Neural cell (in vitro differentiated cells): Measurements from ENCODE around the gene WDR70. TPM values are rescaled to one million over a fixed set of nuclear protein-coding genes. Genes with fewer than 3 reads are reported as not detected.

Experiments
- H2AFZ ChIP-seq: fragments of 200-600, 300-800 bp; sonication (generic), shearing (Covaris generic); 2 replicates; pipeline ENCODE4 v1.6.0; 2014; ENCODE audit warnings: low read depth, mild to moderate bottlenecking, antibody characterized with exemption, low read length, moderate library complexity
- H3F3A ChIP-seq: fragments of 200-600 bp; shearing (Covaris generic); 2 replicates; pipeline ENCODE4 v1.6.1; 2016; ENCODE audit warnings: mild to moderate bottlenecking, moderate library complexity, mixed read lengths, antibody characterized with exemption, low read length; ENCODE audit not compliant: insufficient read depth, poor library complexity, severe bottlenecking
- H3K27ac ChIP-seq: fragments of 200-600, 300-800 bp; sonication (generic), shearing (Covaris generic); 2 replicates; pipeline ENCODE4 v1.5.1; 2014; ENCODE audit warnings: mild to moderate bottlenecking, low read length, moderate library complexity
- H3K27me3 ChIP-seq: fragments of 300-800, 200-600 bp; sonication (generic), shearing (Covaris generic); 2 replicates; pipeline ENCODE4 v1.6.0; 2014; ENCODE audit warnings: mild to moderate bottlenecking, low read depth, low read length, moderate library complexity; ENCODE audit not compliant: insufficient read depth
- H3K36me3 ChIP-seq: fragments of 300-800, 200-600 bp; sonication (generic), shearing (Covaris generic); 2 replicates; pipeline ENCODE4 v1.5.1; 2014; ENCODE audit warnings: mild to moderate bottlenecking, antibody characterized with exemption, low read length, moderate library complexity; ENCODE audit not compliant: insufficient read depth
- H3K4me2 ChIP-seq: fragments of 300-800, 200-600 bp; sonication (generic), shearing (Covaris generic); 2 replicates; pipeline ENCODE4 v1.6.0; 2014; ENCODE audit warnings: mild to moderate bottlenecking, low read length
- H3K4me3 ChIP-seq: fragments of 300-800, 200-600 bp; sonication (generic), shearing (Covaris generic); 2 replicates; pipeline ENCODE4 v1.5.1; 2014; ENCODE audit warnings: mild to moderate bottlenecking, low read length, moderate library complexity
- H3K79me2 ChIP-seq: fragments of 200-600 bp; shearing (Covaris generic); replicated peaks from 2 replicates; pipeline ENCODE4 v1.6.0; 2014; ENCODE audit warnings: mild to moderate bottlenecking, low read length, moderate library complexity; ENCODE audit not compliant: insufficient read depth
- H3K9ac ChIP-seq: fragments of 300-800, 200-600 bp; sonication (generic), shearing (Covaris generic); 2 replicates; pipeline ENCODE4 v1.6.1; 2016; ENCODE audit warnings: mild to moderate bottlenecking, low read length, mixed read lengths
- H3K9me2 ChIP-seq: fragments of 200-600 bp; shearing (Covaris generic); 2 replicates; pipeline ENCODE4 v1.6.1; 2016; ENCODE audit warnings: mild to moderate bottlenecking, low read length, mixed read lengths; ENCODE audit not compliant: insufficient read depth
- H3K9me3 ChIP-seq: fragments of 200-600, 300-800 bp; sonication (generic), shearing (Covaris generic); 2 replicates; pipeline ENCODE4 v1.6.1; 2016; ENCODE audit warnings: mild to moderate bottlenecking, mixed run types, low read length, moderate library complexity, mixed read lengths
- H4K20me1 ChIP-seq: fragments of 200-600 bp; shearing (Covaris generic); 2 replicates; pipeline ENCODE4 v1.6.1; 2016; ENCODE audit warnings: mild to moderate bottlenecking, mixed run types; ENCODE audit not compliant: insufficient read depth
- CTCF ChIP-seq: fragments of 450-650 bp; IDR thresholded peaks from 2 replicates; pipeline ENCODE4 v1.5.1; 2014; ENCODE audit warnings: antibody characterized with exemption, mild to moderate bottlenecking, moderate library complexity; ENCODE audit not compliant: poor library complexity, severe bottlenecking
- EP300 ChIP-seq: fragments of 450-650 bp; conservative IDR thresholded peaks from 2 replicates; pipeline ENCODE4 v1.6.1; 2014; ENCODE audit warnings: antibody characterized with exemption, mild to moderate bottlenecking, moderate library complexity; ENCODE audit not compliant: poor library complexity, severe bottlenecking
- EZH2 ChIP-seq: fragments of 200-600, 300-800 bp; shearing (Covaris generic), sonication (generic); IDR thresholded peaks from 2 replicates; pipeline ENCODE4 v1.6.1; 2014; ENCODE audit warnings: antibody characterized with exemption, low read length, borderline replicate concordance, mild to moderate bottlenecking; ENCODE audit not compliant: insufficient read depth, poor library complexity, severe bottlenecking
- MXI1 ChIP-seq: fragments of 450-650 bp; conservative IDR thresholded peaks from 2 replicates; pipeline ENCODE4 v1.6.1; 2014; ENCODE audit warnings: antibody characterized with exemption, mild to moderate bottlenecking; ENCODE audit not compliant: poor library complexity, severe bottlenecking
- POLR2AphosphoS5 ChIP-seq: IDR thresholded peaks from 2 replicates; pipeline ENCODE4 v1.6.1; 2012
- RAD21 ChIP-seq: fragments of 450-650 bp; conservative IDR thresholded peaks from 2 replicates; pipeline ENCODE4 v1.6.1; 2014; ENCODE audit warnings: antibody characterized with exemption, mild to moderate bottlenecking, moderate library complexity
- REST ChIP-seq: IDR thresholded peaks from 2 replicates; pipeline ENCODE4 v1.6.1; 2012; ENCODE audit warnings: borderline replicate concordance
- SMC3 ChIP-seq: fragments of 450-650 bp; conservative IDR thresholded peaks from 2 replicates; pipeline ENCODE4 v1.6.1; 2014; ENCODE audit warnings: antibody characterized with exemption, mild to moderate bottlenecking, moderate library complexity; ENCODE audit not compliant: poor library complexity
- TAF1 ChIP-seq: IDR thresholded peaks from 2 replicates; pipeline ENCODE4 v1.6.1; 2012; ENCODE audit warnings: low read depth
- polyA plus RNA-seq: library from polyadenylated mRNA; depleted of rRNA; stranded (reverse); fragments of >200 nt; gene quantifications from 2 replicates; pipeline ENCODE4 v1.2.3, GENCODE V29; 2014

Gene WDR70
- polyA plus RNA-seq, 1 donor from 2014 or later: 40.9 TPM

- H3K27me3 ChIP-seq: no peaks in the 10 kb centered on the region
- H2AFZ ChIP-seq: no peak overlapping the region
- H3K9ac ChIP-seq: no peak overlapping the region
- no peak overlapping the region for H3K4me3 ChIP-seq
- no peaks in the 10 kb centered on the region for H3K9me3 ChIP-seq
- no peak overlapping the region for H3K27ac ChIP-seq
- H3K9me2 ChIP-seq: no peaks in the 10 kb centered on the region
- H4K20me1 ChIP-seq: no peaks in the 10 kb centered on the region
- no peaks in the 10 kb centered on the region for H3K36me3 ChIP-seq
- no peak overlapping the region for H3K4me2 ChIP-seq
- no peaks in the 10 kb centered on the region for H3F3A ChIP-seq
- no peaks in the 10 kb centered on the region for H3K79me2 ChIP-seq
- TF ChIP-seq TAF1 (no peak), MXI1 (no peak), SMC3 (no peak), REST (no peak)
These were observed 154.7 kb downstream of the WDR70 start for GRCh38 chr5:37533851-37534250.

GRCh38 chr5:37539459-37539858 is 160.3 kb downstream of the WDR70 start:
- Histone ChIP-seq H3K4me3 (no peak overlapping the region), H4K20me1 (no peaks in the 10 kb centered on the region), H3K36me3 (no peaks in the 10 kb centered on the region), H3K9ac (no peak overlapping the region), H3K9me2 (no peaks in the 10 kb centered on the region), H2AFZ (no peak overlapping the region), H3K27me3 (no peaks in the 10 kb centered on the region), H3K27ac (no peak overlapping the region), H3K9me3 (no peaks in the 10 kb centered on the region), H3F3A (no peaks in the 10 kb centered on the region), H3K79me2 (no peaks in the 10 kb centered on the region), H3K4me2 (no peak overlapping the region)
- TF ChIP-seq REST: no peak
- TF ChIP-seq TAF1: no peak
- no peak for TF ChIP-seq EP300
- TF ChIP-seq SMC3: no peak
- TF ChIP-seq EZH2: no peak
- TF ChIP-seq RAD21: no peak
- TF ChIP-seq MXI1: no peak
- no peak for TF ChIP-seq CTCF
- TF ChIP-seq POLR2AphosphoS5: no peak
